ENCODE results near the gene CD72.

DNA sequence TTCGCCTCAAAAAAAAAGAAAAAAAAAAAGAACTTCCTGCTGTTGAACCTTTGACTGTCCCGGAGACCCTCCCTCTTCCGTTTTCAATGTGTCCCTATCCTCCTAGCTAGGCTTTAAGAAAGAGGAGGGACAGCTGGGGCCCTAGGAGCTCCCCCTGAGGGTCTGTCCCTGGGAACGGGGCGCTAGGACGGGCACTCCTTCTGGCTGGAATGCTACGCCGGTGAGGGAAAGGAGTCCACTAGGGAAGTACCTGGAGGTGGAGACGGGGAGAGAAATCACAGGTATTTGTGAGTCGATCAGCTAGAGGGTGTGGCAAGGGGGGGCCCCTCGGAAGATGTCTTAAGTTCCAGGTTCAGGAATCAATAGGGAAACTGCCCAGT, 27.9 kb upstream of the CD72 start:
- TF ChIP-seq, protein P1, sequence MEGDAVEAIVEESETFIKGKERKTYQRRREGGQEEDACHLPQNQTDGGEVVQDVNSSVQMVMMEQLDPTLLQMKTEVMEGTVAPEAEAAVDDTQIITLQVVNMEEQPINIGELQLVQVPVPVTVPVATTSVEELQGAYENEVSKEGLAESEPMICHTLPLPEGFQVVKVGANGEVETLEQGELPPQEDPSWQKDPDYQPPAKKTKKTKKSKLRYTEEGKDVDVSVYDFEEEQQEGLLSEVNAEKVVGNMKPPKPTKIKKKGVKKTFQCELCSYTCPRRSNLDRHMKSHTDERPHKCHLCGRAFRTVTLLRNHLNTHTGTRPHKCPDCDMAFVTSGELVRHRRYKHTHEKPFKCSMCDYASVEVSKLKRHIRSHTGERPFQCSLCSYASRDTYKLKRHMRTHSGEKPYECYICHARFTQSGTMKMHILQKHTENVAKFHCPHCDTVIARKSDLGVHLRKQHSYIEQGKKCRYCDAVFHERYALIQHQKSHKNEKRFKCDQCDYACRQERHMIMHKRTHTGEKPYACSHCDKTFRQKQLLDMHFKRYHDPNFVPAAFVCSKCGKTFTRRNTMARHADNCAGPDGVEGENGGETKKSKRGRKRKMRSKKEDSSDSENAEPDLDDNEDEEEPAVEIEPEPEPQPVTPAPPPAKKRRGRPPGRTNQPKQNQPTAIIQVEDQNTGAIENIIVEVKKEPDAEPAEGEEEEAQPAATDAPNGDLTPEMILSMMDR (conservative IDR thresholded peaks at IDR 0.05; ENCODE audit: low read length) = no peak
- TF ChIP-seq EZH2phosphoT487 (IDR thresholded peaks at IDR 0.05; ENCODE audit: borderline replicate concordance, low read depth, low read length) = no peak
